ENCODE results near the gene FARS2.

DNA sequence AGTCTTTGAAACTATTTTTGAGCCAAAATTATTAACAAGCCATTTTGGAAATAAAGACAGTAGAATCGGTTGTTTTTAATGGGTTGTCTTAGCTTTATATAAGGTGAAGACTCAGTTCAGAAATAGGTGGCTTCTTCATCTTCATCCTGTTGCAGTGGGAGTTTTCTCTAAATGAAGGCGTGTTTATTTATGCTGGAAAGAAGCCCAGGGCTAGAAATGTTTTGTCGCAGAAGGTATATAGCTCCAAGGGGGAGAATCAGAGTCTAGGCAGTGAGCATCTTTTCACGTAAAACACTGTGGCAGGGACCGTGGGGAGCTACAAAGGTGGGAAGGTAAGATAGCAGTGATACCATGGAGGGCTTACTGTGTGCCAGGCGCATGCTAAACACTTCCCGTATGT, 34.3 kb downstream of the FARS2 start:
- TF ChIP-seq, protein P1, sequence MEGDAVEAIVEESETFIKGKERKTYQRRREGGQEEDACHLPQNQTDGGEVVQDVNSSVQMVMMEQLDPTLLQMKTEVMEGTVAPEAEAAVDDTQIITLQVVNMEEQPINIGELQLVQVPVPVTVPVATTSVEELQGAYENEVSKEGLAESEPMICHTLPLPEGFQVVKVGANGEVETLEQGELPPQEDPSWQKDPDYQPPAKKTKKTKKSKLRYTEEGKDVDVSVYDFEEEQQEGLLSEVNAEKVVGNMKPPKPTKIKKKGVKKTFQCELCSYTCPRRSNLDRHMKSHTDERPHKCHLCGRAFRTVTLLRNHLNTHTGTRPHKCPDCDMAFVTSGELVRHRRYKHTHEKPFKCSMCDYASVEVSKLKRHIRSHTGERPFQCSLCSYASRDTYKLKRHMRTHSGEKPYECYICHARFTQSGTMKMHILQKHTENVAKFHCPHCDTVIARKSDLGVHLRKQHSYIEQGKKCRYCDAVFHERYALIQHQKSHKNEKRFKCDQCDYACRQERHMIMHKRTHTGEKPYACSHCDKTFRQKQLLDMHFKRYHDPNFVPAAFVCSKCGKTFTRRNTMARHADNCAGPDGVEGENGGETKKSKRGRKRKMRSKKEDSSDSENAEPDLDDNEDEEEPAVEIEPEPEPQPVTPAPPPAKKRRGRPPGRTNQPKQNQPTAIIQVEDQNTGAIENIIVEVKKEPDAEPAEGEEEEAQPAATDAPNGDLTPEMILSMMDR (IDR thresholded peaks at IDR 0.05), result no peak
- TF ChIP-seq POLR2AphosphoS5 (IDR thresholded peaks at IDR 0.05) (no peak), POLR2A (IDR thresholded peaks at IDR 0.05) (no peak), EP300 (IDR thresholded peaks at IDR 0.05) (no peak)
